Caco-2 (cell line): Measurements from ENCODE around the gene KHNYN. TPM values are rescaled to one million over a fixed set of nuclear protein-coding genes. Genes with fewer than 3 reads are reported as not detected.

Source experiments
- BruUV-seq: library from RNA; stranded (reverse); fragments of 400-500 nt; replicated peaks from 2 replicates; lab custom pipeline; 2021; lab: Mats Ljungman, UMichigan
- CTCF ChIA-PET: fragments of 300-600 bp; sonication (Branson Sonifier 250); formaldehyde crosslinking; loops from one replicate; lab custom pipeline; 2022; ENCODE audit warnings: antibody characterized with exemption; lab: Charles Lee
- POLR2A ChIA-PET: fragments of 300-600 bp; sonication (Branson Sonifier 250); formaldehyde crosslinking; loops from one replicate; lab custom pipeline; 2022; ENCODE audit warnings: antibody characterized with exemption; lab: Charles Lee
- DNase-seq, 2 experiments: peaks; one replicate each; pipeline versions ENCODE4 v3.0.0 to v3.0.0-alpha.2; 2020 to 2022
- H3K27me3 ChIP-seq: replicated peaks from 2 replicates; pipeline ENCODE4 v1.6.0; 2011; ENCODE audit warnings: low read length; ENCODE audit not compliant: control insufficient read depth, insufficient read depth
- H3K36me3 ChIP-seq: 2 replicates; pipeline ENCODE4 v1.5.1; 2011; ENCODE audit warnings: low read length; ENCODE audit not compliant: control insufficient read depth, insufficient read depth
- H3K4me1 ChIP-seq: fragments of 250-450 bp; sonication (Bioruptor Pico); 2 replicates; pipeline ENCODE4 v1.5.1; 2020; ENCODE audit warnings: mild to moderate bottlenecking
- H3K4me3 ChIP-seq: 2 replicates; pipeline ENCODE4 v1.5.1; 2011; ENCODE audit warnings: low read depth, mild to moderate bottlenecking, control low read depth, low read length
- H3K9me3 ChIP-seq: fragments of 250-450 bp; sonication (Bioruptor Pico); 2 replicates; pipeline ENCODE4 v1.5.1; 2020; ENCODE audit warnings: mild to moderate bottlenecking, moderate library complexity
- H3K27ac Mint-ChIP-seq: one replicate; pipeline ENCODE4 v1.8.0; 2022; ENCODE audit warnings: mixed read lengths; ENCODE audit not compliant: unreplicated experiment
- H3K27me3 Mint-ChIP-seq: one replicate; pipeline ENCODE4 v1.8.0; 2022; ENCODE audit warnings: mixed read lengths; ENCODE audit not compliant: insufficient read depth, unreplicated experiment
- H3K36me3 Mint-ChIP-seq: one replicate; pipeline ENCODE4 v1.8.0; 2022; ENCODE audit warnings: mild to moderate bottlenecking, mixed read lengths; ENCODE audit not compliant: insufficient read depth, unreplicated experiment
- H3K4me1 Mint-ChIP-seq: one replicate; pipeline ENCODE4 v1.8.0; 2022; ENCODE audit warnings: low read depth, mixed read lengths; ENCODE audit not compliant: unreplicated experiment
- H3K4me3 Mint-ChIP-seq: one replicate; pipeline ENCODE4 v1.8.0; 2022; ENCODE audit warnings: mild to moderate bottlenecking, moderate library complexity, mixed read lengths; ENCODE audit not compliant: unreplicated experiment
- H3K9me3 Mint-ChIP-seq: one replicate; pipeline ENCODE4 v1.8.0; 2022; ENCODE audit warnings: mixed read lengths; ENCODE audit not compliant: unreplicated experiment
- CTCF ChIP-seq, 2 experiments: fragments of 200-600 bp in 1 of 2; IDR thresholded peaks; 1 replicate in 1 of 2; 2 replicates in 1 of 2; pipeline versions ENCODE4 v1.5.1 to v1.8.0; 2011 to 2022; ENCODE audit warnings: antibody characterized with exemption in 1 of 2, control low read depth in 1 of 2, inconsistent platforms in 1 of 2, low read depth in 1 of 2, low read length in 1 of 2, mild to moderate bottlenecking in 1 of 2, moderate library complexity in 1 of 2; ENCODE audit not compliant: insufficient read depth in 1 of 2, severe bottlenecking in 1 of 2, unreplicated experiment in 1 of 2
- intact Hi-C: fragments of 100-400 bp; cut with micrococcal nuclease; formaldehyde crosslinking; loops from one replicate; pipeline ENCODE4 v1.10.0; 2022; ENCODE audit not compliant: unreplicated experiment
- total RNA-seq: library from RNA; stranded (reverse); gene quantifications from 2 replicates; pipeline ENCODE4 v1.2.3, GENCODE V29; 2022

The KHNYN gene
- total RNA-seq, 1 experiment from 2014 or later, result 50.5 TPM

DNA sequence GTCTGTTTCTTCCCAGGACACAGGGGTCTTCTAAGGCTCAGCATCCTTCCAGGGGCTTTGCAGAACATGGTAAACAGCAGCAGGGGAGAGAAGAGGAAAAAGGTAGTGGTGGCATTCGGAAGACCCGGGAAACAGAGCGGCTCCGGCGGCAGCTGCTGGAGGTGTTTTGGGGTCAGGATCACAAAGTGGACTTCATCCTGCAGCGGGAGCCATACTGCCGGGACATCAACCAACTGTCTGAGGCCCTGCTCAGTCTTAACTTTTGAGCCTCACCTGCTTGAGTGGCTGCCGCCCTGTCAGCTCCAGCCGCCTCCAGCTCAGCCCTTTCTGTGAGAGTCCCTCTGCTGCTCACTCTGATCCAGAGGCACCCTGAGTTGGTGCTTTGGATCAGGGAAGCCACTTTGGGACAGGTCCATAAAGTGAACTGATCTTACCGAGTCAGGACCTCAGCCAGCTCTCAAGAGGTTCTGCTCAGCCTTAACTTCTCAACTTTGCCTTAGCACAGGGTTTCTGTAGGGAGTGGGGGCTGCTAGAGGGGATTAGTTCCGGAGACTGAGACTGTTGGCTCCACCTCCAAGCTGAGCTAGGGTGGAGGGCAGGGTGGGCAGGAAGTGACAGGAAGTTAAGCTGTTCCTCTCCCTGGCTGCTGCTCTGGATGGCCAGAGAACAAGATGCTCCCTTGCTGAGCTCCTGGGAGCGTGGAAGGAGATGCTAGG, 7.4 kb downstream of the KHNYN start:
- POLR2A ChIA-PET, result interaction anchor here (0.5 to 0.7 kb wide), 2 partner anchors 70 to 108 kb away, joined by 3 read pairs; no protein-coding TSS in a partner anchor
- no TSS peak for BruUV-seq

GRCh38 chr14:24437736-24438067, 7.9 kb downstream of the KHNYN start:
- Histone ChIP-seq H3K4me3 (no peak overlapping the region), H3K36me3 (peaks cover 4% of the 10 kb centered on the region), H3K4me1 (no peaks in the 10 kb centered on the region; the same call in 1 of the 2 replicates), H3K27me3 (no peaks in the 10 kb centered on the region), H3K9me3 (no peaks in the 10 kb centered on the region)
- ChIA-PET POLR2A (interaction anchor here (0.7 kb wide), 1 partner anchor 71 kb away, joined by 3 read pairs; no protein-coding TSS in a partner anchor), CTCF (interaction anchor here (0.5 to 4.1 kb wide), 3 partner anchors 39 to 105 kb away, joined by 3 to 37 read pairs (median 22); partner anchors contain the start of gene NYNRIN)
- DNase-seq, result no peak
- H3K27ac Mint-ChIP-seq, result no peak overlapping the region
- no TSS peak for BruUV-seq
- peaks cover 14% of the 10 kb centered on the region for H3K4me1 Mint-ChIP-seq
- H3K9me3 Mint-ChIP-seq, result no peaks in the 10 kb centered on the region
- intact Hi-C loops, result loop anchor here (2.0 kb wide), 1 partner anchor 195 kb away; the partner anchor contains the start of gene TINF2
- peaks cover 58% of the 10 kb centered on the region for H3K36me3 Mint-ChIP-seq
- H3K4me3 Mint-ChIP-seq, result no peak overlapping the region
- no peak for TF ChIP-seq CTCF (IDR thresholded peaks at IDR 0.05; ENCODE audit: insufficient read depth in 1 of 2, low read depth in 1 of 2, low read length in 1 of 2, severe bottlenecking in 1 of 2, unreplicated experiment in 1 of 2)
- no peaks in the 10 kb centered on the region for H3K27me3 Mint-ChIP-seq

More for the DNA sequence above, 7.4 kb downstream of the KHNYN start:
- intact Hi-C loops, result loop anchor here (2.0 kb wide), 1 partner anchor 194 kb away; the partner anchor contains the start of gene TINF2
- Histone ChIP-seq H3K4me1 (no peaks in the 10 kb centered on the region; the same call in 1 of the 2 replicates), H3K9me3 (no peaks in the 10 kb centered on the region), H3K4me3 (no peak overlapping the region), H3K36me3 (peaks cover 7% of the 10 kb centered on the region), H3K27me3 (no peaks in the 10 kb centered on the region)
- Mint-ChIP-seq H3K4me1 (peaks cover 14% of the 10 kb centered on the region), H3K4me3 (no peak overlapping the region), H3K27me3 (no peaks in the 10 kb centered on the region), H3K36me3 (peaks cover 53% of the 10 kb centered on the region), H3K27ac (no peak overlapping the region), H3K9me3 (no peaks in the 10 kb centered on the region)
- no peak for TF ChIP-seq CTCF (IDR thresholded peaks at IDR 0.05; ENCODE audit: insufficient read depth in 1 of 2, low read depth in 1 of 2, low read length in 1 of 2, severe bottlenecking in 1 of 2, unreplicated experiment in 1 of 2)
- CTCF ChIA-PET, result interaction anchor here (0.5 to 4.1 kb wide), 4 partner anchors 38 to 109 kb away, joined by 3 to 37 read pairs (median 12); partner anchors contain the start of gene NYNRIN
- no peak for DNase-seq

DNA sequence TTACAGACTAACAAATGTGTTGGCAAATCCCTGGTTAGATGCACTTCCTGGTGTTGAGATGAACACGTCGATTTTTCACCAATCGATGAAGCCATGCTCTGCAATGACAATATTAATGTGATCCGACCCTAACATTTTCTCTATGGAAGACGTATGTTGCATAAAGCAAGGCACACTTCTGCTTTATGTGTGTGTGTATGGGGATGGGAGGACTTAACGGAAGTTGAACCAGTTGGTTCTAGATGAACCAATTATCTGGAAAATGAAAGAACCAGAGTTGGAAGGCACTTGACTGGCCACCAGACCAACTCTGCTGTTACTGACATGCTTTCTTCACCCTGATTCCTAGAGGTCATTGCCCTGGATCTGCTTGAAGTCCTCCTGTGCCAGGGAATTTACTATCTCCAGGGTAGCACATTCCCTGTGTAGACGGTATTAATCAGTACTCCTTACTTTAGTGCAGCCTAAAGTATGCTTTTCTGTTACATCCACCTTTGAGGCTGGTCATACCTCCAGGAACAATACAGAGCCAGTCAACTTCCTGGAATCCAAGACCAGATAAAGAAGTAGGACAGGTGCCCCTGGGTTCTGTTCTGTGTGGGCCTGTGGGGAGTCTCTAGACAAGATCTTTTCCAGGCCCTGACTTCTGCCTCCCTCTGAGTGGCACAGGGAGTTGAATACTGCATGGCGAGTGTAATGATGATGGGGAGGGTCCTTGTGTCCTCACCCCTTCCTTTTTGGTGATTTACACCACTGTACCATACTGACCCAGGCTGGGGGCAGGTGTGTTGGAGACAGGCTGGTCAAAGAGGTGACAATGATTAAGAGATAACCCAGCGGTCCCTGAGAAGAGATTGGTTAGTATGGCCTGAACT, 8.7 kb downstream of the KHNYN start:
- no peak for TF ChIP-seq CTCF (IDR thresholded peaks at IDR 0.05; ENCODE audit: insufficient read depth in 1 of 2, low read depth in 1 of 2, low read length in 1 of 2, severe bottlenecking in 1 of 2, unreplicated experiment in 1 of 2)
- Mint-ChIP-seq H3K4me1 (peaks cover 9% of the 10 kb centered on the region), H3K27ac (no peak overlapping the region), H3K27me3 (no peaks in the 10 kb centered on the region), H3K4me3 (no peak overlapping the region), H3K36me3 (peaks cover 55% of the 10 kb centered on the region), H3K9me3 (no peaks in the 10 kb centered on the region)
- POLR2A ChIA-PET, result no interaction called here
- Histone ChIP-seq H3K36me3 (peaks cover 4% of the 10 kb centered on the region), H3K27me3 (no peaks in the 10 kb centered on the region), H3K4me1 (no peaks in the 10 kb centered on the region; the same call in 1 of the 2 replicates), H3K4me3 (no peak overlapping the region), H3K9me3 (no peaks in the 10 kb centered on the region)
- intact Hi-C loops, result no loop called here
- CTCF ChIA-PET, result interaction anchor here (2.2 kb wide), 1 partner anchor 72 kb away, joined by 22 read pairs; no protein-coding TSS in a partner anchor
- BruUV-seq, result no TSS peak
- no peak for DNase-seq
